GM18519 (cell line): ENCODE results near the gene MED25.

Experiments used
- ATAC-seq: cut with Tn5 transposase; IDR thresholded peaks from one replicate; pipeline ENCODE4 v1.9.1; 2021; ENCODE audit warnings: mild to moderate bottlenecking, moderate library complexity; ENCODE audit not compliant: unreplicated experiment, low FRiP score

Gene MED25

GRCh38 chr19:49855676-49856573 is 37.8 kb downstream of the MED25 start:
- ATAC-seq: no peak

GRCh38 chr19:49856574-49857021 is 38.5 kb downstream of the MED25 start:
- ATAC-seq: no peak

- no peak for ATAC-seq
These were observed 39.2 kb downstream of the MED25 start for GRCh38 chr19:49857061-49857837.

GRCh38 chr19:49857838-49858087 is 39.7 kb downstream of the MED25 start:
- no peak for ATAC-seq

GRCh38 chr19:49858088-49858985 is 40.2 kb downstream of the MED25 start:
- no peak for ATAC-seq

- no peak for ATAC-seq
These were observed 41.7 kb downstream of the MED25 start for GRCh38 chr19:49859682-49860335.

- ATAC-seq: no peak
These were observed 42.4 kb downstream of the MED25 start for GRCh38 chr19:49860336-49861102.

GRCh38 chr19:49861107-49861506 is 43.0 kb downstream of the MED25 start:
- no peak for ATAC-seq

- ATAC-seq: no peak
These were observed 43.7 kb downstream of the MED25 start for GRCh38 chr19:49861541-49862378.

- no peak for ATAC-seq
These were observed 44.5 kb downstream of the MED25 start for GRCh38 chr19:49862391-49863253.

- no peak for ATAC-seq
These were observed 45.3 kb downstream of the MED25 start for GRCh38 chr19:49863254-49863934.

- ATAC-seq: no peak
These were observed 45.8 kb downstream of the MED25 start for GRCh38 chr19:49863935-49864320.

GRCh38 chr19:49864890-49865289 is 46.8 kb downstream of the MED25 start:
- ATAC-seq: no peak

GRCh38 chr19:49866933-49867782 is 49.1 kb downstream of the MED25 start, which contains the start of gene PNKP:
Gene PNKP, minus strand, starts transcription at chr19:49867576. Its CDS starts 372 bp downstream, at chr19:49867204.
- ATAC-seq: no peak

GRCh38 chr19:49869009-49869483 is 51.0 kb downstream of the MED25 start:
- no peak for ATAC-seq
